Activated CD4-positive, alpha-beta T cell treated with anti-CD3 and anti-CD28 coated beads for 24 hours (primary cell): ENCODE results near the gene HSPBAP1.
"Not testable (repeated sequence)": the region's sequence is repeated elsewhere in the genome, so short reads cannot be mapped to it uniquely, and the experiment has no call there.

Experiments used
- DNase-seq, 2 donors: peaks; one replicate each; pipeline ENCODE4 v3.0.0-alpha.2; 2020; ENCODE audit warnings: low read depth in 2 of 2

The HSPBAP1 gene

GRCh38 chr3:122785231-122785630 lies 8.4 kb downstream of the HSPBAP1 start:
- DNase-seq: no peak

- DNase-seq: no peak
Observed at GRCh38 chr3:122784436-122784835, 9.2 kb downstream of the HSPBAP1 start.

- no peak for DNase-seq
Observed at GRCh38 chr3:122782804-122783203, 10.8 kb downstream of the HSPBAP1 start.

GRCh38 chr3:122777563-122777962 lies 16.1 kb downstream of the HSPBAP1 start:
- no peak for DNase-seq

- no peak for DNase-seq
Observed at GRCh38 chr3:122776675-122777468, 16.8 kb downstream of the HSPBAP1 start.

- DNase-seq: no peak
Observed at GRCh38 chr3:122774564-122774963, 19.1 kb downstream of the HSPBAP1 start.

- DNase-seq: no peak
Observed at GRCh38 chr3:122773944-122774509, 19.6 kb downstream of the HSPBAP1 start.

- DNase-seq: no peak
Observed at GRCh38 chr3:122772827-122773226, 20.8 kb downstream of the HSPBAP1 start.

GRCh38 chr3:122770521-122771202 lies 23.0 kb downstream of the HSPBAP1 start:
- DNase-seq: no peak

GRCh38 chr3:122767540-122768372 lies 25.9 kb downstream of the HSPBAP1 start:
- no peak for DNase-seq

- DNase-seq: no peak
Observed at GRCh38 chr3:122766430-122766829, 27.2 kb downstream of the HSPBAP1 start.

- DNase-seq: no peak
Observed at GRCh38 chr3:122760453-122761271, 33.0 kb downstream of the HSPBAP1 start.

- no peak for DNase-seq
Observed at GRCh38 chr3:122758877-122759560, 34.6 kb downstream of the HSPBAP1 start.

- DNase-seq: no peak
Observed at GRCh38 chr3:122755491-122755890, 38.1 kb downstream of the HSPBAP1 start.

- no peak for DNase-seq
Observed at GRCh38 chr3:122754929-122755328, 38.7 kb downstream of the HSPBAP1 start.

GRCh38 chr3:122748347-122748746 lies 45.3 kb downstream of the HSPBAP1 start:
- DNase-seq: no peak

- not testable (repeated sequence) for DNase-seq
Observed at GRCh38 chr3:122747295-122747694, 46.3 kb downstream of the HSPBAP1 start.

GRCh38 chr3:122745369-122746021 lies 48.1 kb downstream of the HSPBAP1 start:
- DNase-seq: no peak

GRCh38 chr3:122743581-122744120 lies 50.0 kb downstream of the HSPBAP1 start:
- no peak for DNase-seq

- DNase-seq: no peak
Observed at GRCh38 chr3:122742234-122742633, 51.4 kb downstream of the HSPBAP1 start.
